ENCODE results near the gene ABHD10.

ABHD10 gene

GRCh38 chr3:111993038-111993437, 14.2 kb downstream of the ABHD10 start:
- peaks cover 9% of the 10 kb centered on the region for H3K27me3 ChIP-seq
- H3K9me3 ChIP-seq, result no peaks in the 10 kb centered on the region
- peaks cover 28% of the 10 kb centered on the region for H3K36me3 ChIP-seq
- no peak for TF ChIP-seq CTCF (IDR thresholded peaks at IDR 0.05)
- H3K4me1 ChIP-seq (ENCODE audit: control insufficient read depth in 1 of 2, insufficient read depth in 1 of 2, low read depth in 1 of 2, low read length in 1 of 2), result no peaks in the 10 kb centered on the region
- H3K4me3 ChIP-seq (ENCODE audit: low read depth in 1 of 2, low read length in 1 of 2), result no peak overlapping the region
- H3K27ac ChIP-seq, result no peak overlapping the region

- Histone ChIP-seq H3K36me3 (no peaks in the 10 kb centered on the region), H3K9me3 (no peaks in the 10 kb centered on the region), H3K27ac (no peak within 1 kb of the TSS), H3K27me3 (peaks cover 47% of the 10 kb centered on the region), H3K4me3 (ENCODE audit: low read depth in 1 of 2, low read length in 1 of 2) (no peak within 1 kb of the TSS), H3K4me1 (ENCODE audit: control insufficient read depth in 1 of 2, insufficient read depth in 1 of 2, low read depth in 1 of 2, low read length in 1 of 2) (peaks cover 5 to 9% of the 10 kb centered on the region in 2 experiments)
- TF ChIP-seq CTCF (IDR thresholded peaks at IDR 0.05), result no peak
Measured at GRCh38 chr3:111998636-111999483, 20.0 kb downstream of the ABHD10 start, which contains the start of gene TAGLN3. TAGLN3 (plus strand) TSS chr3:111998922; CDS start chr3:111999423, 501 bp downstream.

- no peak for TF ChIP-seq CTCF (IDR thresholded peaks at IDR 0.05)
- Histone ChIP-seq H3K36me3 (no peaks in the 10 kb centered on the region), H3K4me3 (ENCODE audit: low read depth in 1 of 2, low read length in 1 of 2) (no peak overlapping the region), H3K27ac (no peak overlapping the region), H3K9me3 (no peaks in the 10 kb centered on the region), H3K27me3 (peaks cover 47% of the 10 kb centered on the region), H3K4me1 (ENCODE audit: control insufficient read depth in 1 of 2, insufficient read depth in 1 of 2, low read depth in 1 of 2, low read length in 1 of 2) (peaks cover 5 to 9% of the 10 kb centered on the region in 2 experiments)
Measured at GRCh38 chr3:111999484-112000324, 20.9 kb downstream of the ABHD10 start.

- Histone ChIP-seq H3K4me1 (ENCODE audit: control insufficient read depth in 1 of 2, insufficient read depth in 1 of 2, low read depth in 1 of 2, low read length in 1 of 2) (peaks cover 5 to 9% of the 10 kb centered on the region in 2 experiments), H3K36me3 (no peaks in the 10 kb centered on the region), H3K27ac (no peak overlapping the region), H3K27me3 (peaks cover 47% of the 10 kb centered on the region), H3K9me3 (no peaks in the 10 kb centered on the region), H3K4me3 (ENCODE audit: low read depth in 1 of 2, low read length in 1 of 2) (no peak overlapping the region)
- no peak for TF ChIP-seq CTCF (IDR thresholded peaks at IDR 0.05)
Measured at GRCh38 chr3:112000367-112000771, 21.5 kb downstream of the ABHD10 start.

- Histone ChIP-seq H3K9me3 (no peaks in the 10 kb centered on the region), H3K27ac (no peak overlapping the region), H3K27me3 (peaks cover 47% of the 10 kb centered on the region), H3K4me1 (ENCODE audit: control insufficient read depth in 1 of 2, insufficient read depth in 1 of 2, low read depth in 1 of 2, low read length in 1 of 2) (peaks cover 5 to 9% of the 10 kb centered on the region in 2 experiments), H3K36me3 (no peaks in the 10 kb centered on the region), H3K4me3 (ENCODE audit: low read depth in 1 of 2, low read length in 1 of 2) (no peak overlapping the region)
- no peak for TF ChIP-seq CTCF (IDR thresholded peaks at IDR 0.05)
Measured at GRCh38 chr3:112000966-112001365, 22.1 kb downstream of the ABHD10 start.
